ENCODE results near the gene FAM222B. TPM values are rescaled to one million over a fixed set of nuclear protein-coding genes. Genes with fewer than 3 reads are reported as not detected.

Gene FAM222B
- polyA plus RNA-seq, 1 donor (not counting 4 experiments of a cell fraction or from before 2014, with no cell fraction given) = 6.5 TPM

DNA sequence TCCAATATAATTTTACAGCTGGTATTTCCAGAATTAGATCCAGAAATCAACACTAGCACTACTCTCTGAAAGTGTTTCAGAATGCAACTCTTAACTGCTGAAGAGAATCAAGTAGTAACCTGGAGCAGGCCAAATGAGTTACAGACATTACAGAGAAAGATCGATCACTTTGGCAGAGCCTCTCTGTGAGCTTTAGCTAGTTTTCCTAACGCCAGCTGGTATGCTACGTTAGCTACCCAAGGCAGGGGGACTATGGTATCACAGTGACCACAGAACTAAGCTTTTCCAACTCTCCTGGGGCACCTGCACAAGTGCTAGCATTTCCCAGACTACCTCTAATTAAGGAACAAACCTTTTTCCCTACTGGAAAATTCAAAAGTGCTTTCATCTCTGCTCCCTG lies 68.4 kb downstream of the FAM222B start:
- H3K79me2 ChIP-seq (ENCODE audit: control insufficient read depth, insufficient read depth, low read length) = peaks cover 63% of the 10 kb centered on the region

GRCh38 chr17:28773736-28774135 lies 68.9 kb downstream of the FAM222B start:
- DNase-seq (ENCODE audit: low read depth, low spot score) (no peak), FAIRE-seq (no peak)
- Histone ChIP-seq H3K4me1 (ENCODE audit: control insufficient read depth, extremely low read depth, insufficient read depth, low read length) (peaks cover 22% of the 10 kb centered on the region), H3K4me2 (ENCODE audit: control insufficient read depth, extremely low read depth, insufficient read depth, low read depth, low read length) (no peak overlapping the region), H3K9me3 (ENCODE audit: control insufficient read depth, low read depth, low read length) (no peaks in the 10 kb centered on the region), H3K79me2 (ENCODE audit: control insufficient read depth, insufficient read depth, low read length) (peaks cover 60% of the 10 kb centered on the region), H3K27me3 (ENCODE audit: control insufficient read depth, extremely low read depth, insufficient read depth, low read length) (no peaks in the 10 kb centered on the region), H3K27ac (ENCODE audit: control insufficient read depth, insufficient read depth, low read length) (no peak overlapping the region), H3K9me1 (ENCODE audit: control insufficient read depth, extremely low read depth, insufficient read depth, low read length) (no peaks in the 10 kb centered on the region), H3K4me3 (ENCODE audit: control insufficient read depth in 2 of 3, extremely low read depth in 1 of 3, insufficient read depth in 2 of 3, low read depth in 1 of 3, low read length in 3 of 3) (no peak overlapping the region), H2AFZ (ENCODE audit: control insufficient read depth, low read length) (no peak overlapping the region), H3K36me3 (ENCODE audit: control insufficient read depth in 2 of 2, extremely low read depth in 1 of 2, insufficient read depth in 2 of 2, low read length in 2 of 2) (peaks cover 0 to 3% of the 10 kb centered on the region in 2 experiments), H3K9ac (ENCODE audit: control insufficient read depth, extremely low read depth, insufficient read depth, low read length) (no peak overlapping the region), H4K20me1 (ENCODE audit: control insufficient read depth, extremely low read depth, insufficient read depth, low read length) (no peaks in the 10 kb centered on the region)
- TF ChIP-seq EZH2 (IDR thresholded peaks at IDR 0.05; ENCODE audit: low read length) = no peak
- TF ChIP-seq, protein P1, sequence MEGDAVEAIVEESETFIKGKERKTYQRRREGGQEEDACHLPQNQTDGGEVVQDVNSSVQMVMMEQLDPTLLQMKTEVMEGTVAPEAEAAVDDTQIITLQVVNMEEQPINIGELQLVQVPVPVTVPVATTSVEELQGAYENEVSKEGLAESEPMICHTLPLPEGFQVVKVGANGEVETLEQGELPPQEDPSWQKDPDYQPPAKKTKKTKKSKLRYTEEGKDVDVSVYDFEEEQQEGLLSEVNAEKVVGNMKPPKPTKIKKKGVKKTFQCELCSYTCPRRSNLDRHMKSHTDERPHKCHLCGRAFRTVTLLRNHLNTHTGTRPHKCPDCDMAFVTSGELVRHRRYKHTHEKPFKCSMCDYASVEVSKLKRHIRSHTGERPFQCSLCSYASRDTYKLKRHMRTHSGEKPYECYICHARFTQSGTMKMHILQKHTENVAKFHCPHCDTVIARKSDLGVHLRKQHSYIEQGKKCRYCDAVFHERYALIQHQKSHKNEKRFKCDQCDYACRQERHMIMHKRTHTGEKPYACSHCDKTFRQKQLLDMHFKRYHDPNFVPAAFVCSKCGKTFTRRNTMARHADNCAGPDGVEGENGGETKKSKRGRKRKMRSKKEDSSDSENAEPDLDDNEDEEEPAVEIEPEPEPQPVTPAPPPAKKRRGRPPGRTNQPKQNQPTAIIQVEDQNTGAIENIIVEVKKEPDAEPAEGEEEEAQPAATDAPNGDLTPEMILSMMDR (optimal IDR thresholded peaks at IDR 0.05 in 1 of 3, IDR thresholded peaks at IDR 0.05 in 1 of 3, conservative IDR thresholded peaks at IDR 0.05 in 1 of 3; ENCODE audit: extremely low read depth in 1 of 3, insufficient read depth in 2 of 3, low read length in 3 of 3) = no peak
- dilution Hi-C loops (cut with MboI; ENCODE audit: extremely low pct_ligation_motif_present, low sequenced_read_pairs) = no loop called here

More for the DNA sequence above, 68.4 kb downstream of the FAM222B start:
- H3K27me3 ChIP-seq (ENCODE audit: control insufficient read depth, extremely low read depth, insufficient read depth, low read length) = no peaks in the 10 kb centered on the region
- TF ChIP-seq, protein P1 (optimal IDR thresholded peaks at IDR 0.05 in 1 of 3, IDR thresholded peaks at IDR 0.05 in 1 of 3, conservative IDR thresholded peaks at IDR 0.05 in 1 of 3; ENCODE audit: extremely low read depth in 1 of 3, insufficient read depth in 2 of 3, low read length in 3 of 3) = no peak
- no peak for TF ChIP-seq EZH2 (IDR thresholded peaks at IDR 0.05; ENCODE audit: low read length)
- H3K27ac ChIP-seq (ENCODE audit: control insufficient read depth, insufficient read depth, low read length) = no peak overlapping the region
- peaks cover 22% of the 10 kb centered on the region for H3K4me1 ChIP-seq (ENCODE audit: control insufficient read depth, extremely low read depth, insufficient read depth, low read length)
- FAIRE-seq (no peak), DNase-seq (ENCODE audit: low read depth, low spot score) (no peak)
- H4K20me1 ChIP-seq (ENCODE audit: control insufficient read depth, extremely low read depth, insufficient read depth, low read length) = no peaks in the 10 kb centered on the region
- H3K9ac ChIP-seq (ENCODE audit: control insufficient read depth, extremely low read depth, insufficient read depth, low read length) = no peak overlapping the region
- dilution Hi-C loops (cut with MboI; ENCODE audit: extremely low pct_ligation_motif_present, low sequenced_read_pairs) = no loop called here
- no peak overlapping the region for H3K4me2 ChIP-seq (ENCODE audit: control insufficient read depth, extremely low read depth, insufficient read depth, low read depth, low read length)
- no peak overlapping the region for H3K4me3 ChIP-seq (ENCODE audit: control insufficient read depth in 2 of 3, extremely low read depth in 1 of 3, insufficient read depth in 2 of 3, low read depth in 1 of 3, low read length in 3 of 3)
- H3K9me3 ChIP-seq (ENCODE audit: control insufficient read depth, low read depth, low read length) = no peaks in the 10 kb centered on the region
- H3K9me1 ChIP-seq (ENCODE audit: control insufficient read depth, extremely low read depth, insufficient read depth, low read length) = no peaks in the 10 kb centered on the region
- no peak overlapping the region for H2AFZ ChIP-seq (ENCODE audit: control insufficient read depth, low read length)
- H3K36me3 ChIP-seq (ENCODE audit: control insufficient read depth in 2 of 2, extremely low read depth in 1 of 2, insufficient read depth in 2 of 2, low read length in 2 of 2) = peaks cover 0 to 4% of the 10 kb centered on the region in 2 experiments
